OCI-LY7 (cell line): Measurements from ENCODE around the gene MCM3.

Experiments
- EZH2phosphoT487 ChIP-seq: fragments of 200-600 bp; sonication (generic); IDR thresholded peaks from 2 replicates; pipeline ENCODE4 v1.6.1; 2018; ENCODE audit warnings: low read depth, borderline replicate concordance, mild to moderate bottlenecking, mixed run types, antibody characterized with exemption, low read length, moderate library complexity, mixed read lengths
- TF ChIP-seq, protein P1 (sequence below): fragments of 200-600 bp; sonication (generic); conservative IDR thresholded peaks from 2 replicates; pipeline ENCODE4 v1.5.1; 2014; ENCODE audit warnings: mild to moderate bottlenecking, antibody characterized with exemption, low read length, moderate library complexity, mixed read lengths

GRCh38 chr6:52251113-52251512, 33.4 kb downstream of the MCM3 start:
- TF ChIP-seq, protein P1, sequence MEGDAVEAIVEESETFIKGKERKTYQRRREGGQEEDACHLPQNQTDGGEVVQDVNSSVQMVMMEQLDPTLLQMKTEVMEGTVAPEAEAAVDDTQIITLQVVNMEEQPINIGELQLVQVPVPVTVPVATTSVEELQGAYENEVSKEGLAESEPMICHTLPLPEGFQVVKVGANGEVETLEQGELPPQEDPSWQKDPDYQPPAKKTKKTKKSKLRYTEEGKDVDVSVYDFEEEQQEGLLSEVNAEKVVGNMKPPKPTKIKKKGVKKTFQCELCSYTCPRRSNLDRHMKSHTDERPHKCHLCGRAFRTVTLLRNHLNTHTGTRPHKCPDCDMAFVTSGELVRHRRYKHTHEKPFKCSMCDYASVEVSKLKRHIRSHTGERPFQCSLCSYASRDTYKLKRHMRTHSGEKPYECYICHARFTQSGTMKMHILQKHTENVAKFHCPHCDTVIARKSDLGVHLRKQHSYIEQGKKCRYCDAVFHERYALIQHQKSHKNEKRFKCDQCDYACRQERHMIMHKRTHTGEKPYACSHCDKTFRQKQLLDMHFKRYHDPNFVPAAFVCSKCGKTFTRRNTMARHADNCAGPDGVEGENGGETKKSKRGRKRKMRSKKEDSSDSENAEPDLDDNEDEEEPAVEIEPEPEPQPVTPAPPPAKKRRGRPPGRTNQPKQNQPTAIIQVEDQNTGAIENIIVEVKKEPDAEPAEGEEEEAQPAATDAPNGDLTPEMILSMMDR = no peak
- TF ChIP-seq EZH2phosphoT487 = no peak
